Activated B cell treated with CpG ODN at 0.5 μM for 24 hours (primary cell): ENCODE results near the gene IGF2BP3. TPM values are rescaled to one million over a fixed set of nuclear protein-coding genes. Genes with fewer than 3 reads are reported as not detected.
"Not testable (repeated sequence)": the region's sequence is repeated elsewhere in the genome, so short reads cannot be mapped to it uniquely, and the experiment has no call there.

Source experiments
- ATAC-seq: fragments of 200-7000 bp; cut with Tn5 transposase; one replicate; pipeline ENCODE4 v1.10.0; 2021; ENCODE audit warnings: low read depth, mild to moderate bottlenecking, moderate library complexity
- CTCF ChIA-PET: fragments of 350-600 bp; sonication (Branson Sonifier 250); formaldehyde crosslinking; loops from one replicate; lab custom pipeline; 2021; ENCODE audit warnings: antibody characterized with exemption; lab: Charles Lee
- POLR2A ChIA-PET: fragments of 350-600 bp; sonication (Branson Sonifier 250); formaldehyde crosslinking; loops from one replicate; lab custom pipeline; 2021; ENCODE audit warnings: antibody characterized with exemption; lab: Charles Lee
- DNase-seq: peaks from one replicate; pipeline ENCODE4 v3.0.0; 2022
- H3K27ac Mint-ChIP-seq: one replicate; pipeline ENCODE4 v1.8.0; 2020; ENCODE audit warnings: mixed read lengths
- H3K27me3 Mint-ChIP-seq: one replicate; pipeline ENCODE4 v1.8.0; 2021; ENCODE audit warnings: mixed read lengths
- H3K36me3 Mint-ChIP-seq: one replicate; pipeline ENCODE4 v1.8.0; 2021; ENCODE audit warnings: low read depth, mixed read lengths
- H3K4me1 Mint-ChIP-seq: one replicate; pipeline ENCODE4 v1.8.0; 2021; ENCODE audit warnings: mixed read lengths
- H3K4me3 Mint-ChIP-seq: one replicate; pipeline ENCODE4 v1.8.0; 2020; ENCODE audit warnings: mild to moderate bottlenecking, mixed read lengths
- H3K9me3 Mint-ChIP-seq: one replicate; pipeline ENCODE4 v1.8.0; 2020; ENCODE audit warnings: mixed read lengths
- intact Hi-C: fragments of 100-400 bp; cut with micrococcal nuclease; formaldehyde crosslinking; loops from one replicate; pipeline ENCODE4 v1.15.1; 2024
- total RNA-seq: library from RNA; stranded (reverse); gene quantifications from 2 replicates; pipeline ENCODE4 v1.2.3, GENCODE V29; 2022
- TF ChIP-seq, protein P1 (sequence below): fragments of 200-600 bp; IDR thresholded peaks from one replicate; pipeline ENCODE4 v1.8.0; 2022; ENCODE audit warnings: antibody characterized with exemption, mild to moderate bottlenecking

The IGF2BP3 gene
- total RNA-seq, 1 donor from 2014 or later, result 10.3 TPM

DNA sequence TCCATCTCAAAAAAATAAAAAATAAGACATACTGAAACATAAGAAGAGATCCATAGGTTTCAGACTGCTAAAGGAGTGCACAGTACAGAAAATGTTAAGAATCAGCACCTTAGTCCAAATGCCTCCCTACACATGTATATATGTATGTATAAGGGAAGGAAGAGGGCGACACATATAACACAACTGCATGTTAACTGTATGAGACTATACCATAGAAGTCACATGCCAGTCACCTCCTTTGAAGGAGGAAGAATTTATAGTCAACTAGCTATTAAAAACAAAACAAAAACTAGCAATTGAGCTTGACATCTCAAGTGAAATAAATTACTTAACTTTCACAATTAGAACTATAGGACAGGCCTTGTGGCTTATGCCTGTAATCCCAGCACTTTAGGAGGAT lies 50.4 kb downstream of the IGF2BP3 start:
- intact Hi-C loops, result no loop called here
- Mint-ChIP-seq H3K4me3 (no peak overlapping the region), H3K36me3 (peaks cover 3% of the 10 kb centered on the region), H3K27me3 (no peaks in the 10 kb centered on the region), H3K27ac (no peak overlapping the region), H3K4me1 (peaks cover 3% of the 10 kb centered on the region), H3K9me3 (no peaks in the 10 kb centered on the region)
- ATAC-seq (no peak), DNase-seq (no peak)
- TF ChIP-seq, protein P1, sequence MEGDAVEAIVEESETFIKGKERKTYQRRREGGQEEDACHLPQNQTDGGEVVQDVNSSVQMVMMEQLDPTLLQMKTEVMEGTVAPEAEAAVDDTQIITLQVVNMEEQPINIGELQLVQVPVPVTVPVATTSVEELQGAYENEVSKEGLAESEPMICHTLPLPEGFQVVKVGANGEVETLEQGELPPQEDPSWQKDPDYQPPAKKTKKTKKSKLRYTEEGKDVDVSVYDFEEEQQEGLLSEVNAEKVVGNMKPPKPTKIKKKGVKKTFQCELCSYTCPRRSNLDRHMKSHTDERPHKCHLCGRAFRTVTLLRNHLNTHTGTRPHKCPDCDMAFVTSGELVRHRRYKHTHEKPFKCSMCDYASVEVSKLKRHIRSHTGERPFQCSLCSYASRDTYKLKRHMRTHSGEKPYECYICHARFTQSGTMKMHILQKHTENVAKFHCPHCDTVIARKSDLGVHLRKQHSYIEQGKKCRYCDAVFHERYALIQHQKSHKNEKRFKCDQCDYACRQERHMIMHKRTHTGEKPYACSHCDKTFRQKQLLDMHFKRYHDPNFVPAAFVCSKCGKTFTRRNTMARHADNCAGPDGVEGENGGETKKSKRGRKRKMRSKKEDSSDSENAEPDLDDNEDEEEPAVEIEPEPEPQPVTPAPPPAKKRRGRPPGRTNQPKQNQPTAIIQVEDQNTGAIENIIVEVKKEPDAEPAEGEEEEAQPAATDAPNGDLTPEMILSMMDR, result no peak
- CTCF ChIA-PET, result interaction anchor here (1.6 kb wide), 1 partner anchor 9 kb away, joined by 3 read pairs; no protein-coding TSS in a partner anchor
- POLR2A ChIA-PET, result interaction anchor here (0.6 to 1.2 kb wide), 2 partner anchors 9 to 550 kb away, joined by 5 read pairs; no protein-coding TSS in a partner anchor

DNA sequence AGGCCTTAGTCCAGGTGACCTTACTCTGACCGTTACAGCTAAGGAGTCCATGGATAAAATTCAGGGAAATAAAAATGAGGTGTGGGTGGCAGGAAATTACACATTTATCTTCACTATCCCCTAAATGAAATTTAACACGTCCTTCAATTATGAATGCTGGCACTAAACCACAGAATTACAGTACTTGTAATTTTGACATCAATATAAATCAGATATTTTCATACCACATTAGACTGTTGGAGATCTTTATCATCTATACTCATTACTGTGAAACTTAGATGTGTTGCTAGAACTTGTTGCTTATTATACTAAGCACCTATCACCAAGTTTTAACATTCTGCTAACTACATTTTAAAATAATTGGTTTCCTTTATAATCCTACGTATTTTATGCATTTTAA lies 51.1 kb downstream of the IGF2BP3 start:
- H3K27me3 Mint-ChIP-seq, result no peaks in the 10 kb centered on the region
- H3K27ac Mint-ChIP-seq, result no peak overlapping the region
- ChIA-PET POLR2A (no interaction called here), CTCF (interaction anchor here (1.6 kb wide), 1 partner anchor 10 kb away, joined by 3 read pairs; no protein-coding TSS in a partner anchor)
- peaks cover 3% of the 10 kb centered on the region for H3K4me1 Mint-ChIP-seq
- DNase-seq, result no peak
- ATAC-seq, result no peak
- intact Hi-C loops, result no loop called here
- TF ChIP-seq, protein P1, result no peak
- no peak overlapping the region for H3K4me3 Mint-ChIP-seq
- H3K36me3 Mint-ChIP-seq, result peaks cover 6% of the 10 kb centered on the region
- no peaks in the 10 kb centered on the region for H3K9me3 Mint-ChIP-seq

DNA sequence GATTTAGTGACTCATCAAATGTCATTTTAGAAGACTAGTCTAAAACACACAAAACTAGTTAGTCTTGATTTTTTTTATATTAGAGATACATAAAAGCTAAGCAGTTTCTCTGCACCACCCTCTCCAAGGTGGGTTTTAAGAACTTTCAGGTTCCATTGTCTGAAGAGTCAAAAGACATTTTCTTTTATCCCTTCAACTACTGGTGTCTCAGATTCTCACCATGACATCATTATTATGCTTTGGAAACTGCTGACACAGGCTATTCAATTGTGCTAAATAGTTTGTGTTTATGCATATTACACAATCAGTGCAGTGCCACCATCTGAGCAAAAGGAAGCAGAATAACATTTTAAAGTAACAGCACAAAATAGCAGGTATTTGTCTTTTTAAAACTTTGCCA lies 52.2 kb downstream of the IGF2BP3 start:
- CTCF ChIA-PET, result interaction anchor here (0.6 to 1.0 kb wide), 2 partner anchors 60 to 69 kb away, joined by 3 to 4 read pairs; no protein-coding TSS in a partner anchor
- intact Hi-C loops, result no loop called here
- Mint-ChIP-seq H3K27me3 (no peaks in the 10 kb centered on the region), H3K4me3 (no peak overlapping the region), H3K9me3 (no peaks in the 10 kb centered on the region), H3K4me1 (peaks cover 3% of the 10 kb centered on the region), H3K27ac (no peak overlapping the region), H3K36me3 (peaks cover 6% of the 10 kb centered on the region)
- DNase-seq (no peak), ATAC-seq (no peak)
- TF ChIP-seq, protein P1, result no peak
- POLR2A ChIA-PET, result no interaction called here

DNA sequence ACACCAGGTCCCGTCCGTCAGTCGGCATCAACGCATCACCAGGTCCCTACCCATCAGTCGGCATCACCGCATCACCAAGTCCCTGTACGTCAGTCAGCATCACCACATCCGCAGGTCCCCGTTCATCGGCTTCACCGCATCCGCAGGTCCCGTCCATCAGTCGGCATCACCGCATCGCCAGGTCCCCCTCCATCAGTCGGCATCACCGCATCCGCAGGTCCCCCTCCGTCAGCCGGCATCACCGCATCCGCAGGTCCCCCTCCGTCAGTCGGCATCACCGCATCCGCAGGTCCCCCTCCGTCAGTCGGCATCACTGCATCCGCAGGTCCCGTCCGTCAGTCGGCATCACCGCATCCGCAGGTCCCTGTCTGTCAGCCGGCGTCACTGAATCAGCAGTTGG lies 55.1 kb downstream of the IGF2BP3 start:
- no peak for ATAC-seq
- POLR2A ChIA-PET, result no interaction called here
- H3K9me3 Mint-ChIP-seq, result no peaks in the 10 kb centered on the region
- H3K4me1 Mint-ChIP-seq, result peaks cover 25% of the 10 kb centered on the region
- H3K36me3 Mint-ChIP-seq, result peaks cover 6% of the 10 kb centered on the region
- intact Hi-C loops, result no loop called here
- TF ChIP-seq, protein P1, result no peak
- no peaks in the 10 kb centered on the region for H3K27me3 Mint-ChIP-seq
- no peak overlapping the region for H3K27ac Mint-ChIP-seq
- H3K4me3 Mint-ChIP-seq, result no peak overlapping the region
- DNase-seq, result no peak
- CTCF ChIA-PET, result no interaction called here

DNA sequence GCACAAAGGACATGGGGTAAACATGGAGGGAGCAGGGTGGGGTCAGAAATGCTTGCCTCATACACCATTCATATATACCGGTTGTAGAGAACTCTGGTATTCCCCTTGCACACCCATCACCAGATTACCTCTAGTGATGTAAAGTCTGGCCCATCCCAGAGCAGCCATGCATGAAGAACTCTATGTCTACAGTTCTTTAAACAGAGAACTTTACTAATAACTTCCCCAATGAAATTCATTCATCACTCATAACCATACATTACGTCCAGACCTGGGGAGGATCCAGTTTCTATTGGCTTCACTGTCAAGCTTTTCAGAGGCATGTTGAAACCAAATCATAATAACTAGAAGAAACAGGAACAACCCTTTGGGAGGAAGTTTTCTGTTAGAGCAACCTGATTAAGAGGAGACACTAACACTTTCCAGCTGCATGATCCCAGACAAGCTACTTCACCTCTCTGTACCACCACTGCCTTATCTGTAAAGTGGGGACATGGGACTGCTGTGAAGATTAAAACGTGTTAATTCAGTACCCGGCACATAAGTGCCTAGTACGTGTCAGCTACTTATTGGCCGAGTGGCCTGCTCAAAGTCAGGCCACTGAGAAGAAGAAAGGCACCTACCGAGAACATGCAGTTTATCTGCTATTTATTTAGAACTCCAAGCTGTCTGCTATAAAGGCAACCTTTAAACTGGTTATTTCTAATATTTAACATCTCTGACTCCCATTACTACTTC lies 59.7 kb downstream of the IGF2BP3 start:
- peaks cover 2% of the 10 kb centered on the region for H3K9me3 Mint-ChIP-seq
- ChIA-PET POLR2A (interaction anchor here (0.6 to 1.4 kb wide), 10 partner anchors 10 to 129 kb away, joined by 3 to 10 read pairs (median 4); no protein-coding TSS in a partner anchor), CTCF (interaction anchor here (1.6 to 1.7 kb wide), 2 partner anchors 19 to 52 kb away, joined by 9 to 12 read pairs; no protein-coding TSS in a partner anchor)
- peaks cover 28% of the 10 kb centered on the region for H3K4me1 Mint-ChIP-seq
- H3K27ac Mint-ChIP-seq, result peak overlapping the region; percentile 79
- peaks cover 6% of the 10 kb centered on the region for H3K36me3 Mint-ChIP-seq
- no peak for DNase-seq
- H3K27me3 Mint-ChIP-seq, result no peaks in the 10 kb centered on the region
- H3K4me3 Mint-ChIP-seq, result peak overlapping the region; percentile 2
- intact Hi-C loops, result loop anchor here (1.0 to 5.0 kb wide), 6 partner anchors 20 to 1983 kb away; partner anchors contain the start of genes CCDC126, SP4 and TRA2A
- peak; percentile 93 for ATAC-seq
- TF ChIP-seq, protein P1, result no peak

DNA sequence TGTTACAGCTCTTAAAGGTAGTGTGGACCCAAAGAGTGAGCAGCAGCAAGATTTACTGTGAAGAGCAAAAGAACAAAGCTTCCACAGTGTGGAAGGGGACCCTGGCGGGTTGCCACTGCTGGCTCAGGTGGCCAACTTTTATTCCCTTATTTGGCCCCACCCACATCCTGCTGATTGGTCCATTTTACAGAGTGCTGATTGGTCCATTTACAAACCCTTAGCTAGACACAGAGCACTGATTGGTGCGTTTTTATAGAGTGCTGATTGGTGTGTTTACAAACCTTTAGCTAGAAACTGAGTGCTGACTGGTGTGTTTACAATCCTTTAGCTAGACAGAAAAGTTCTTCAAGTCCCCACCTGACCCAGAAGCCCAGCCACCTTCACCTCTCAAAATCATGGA lies 63.7 kb downstream of the IGF2BP3 start:
- H3K4me3 Mint-ChIP-seq, H3K9me3 Mint-ChIP-seq, DNase-seq, intact Hi-C loops, H3K27ac Mint-ChIP-seq, ATAC-seq, H3K27me3 Mint-ChIP-seq, CTCF ChIA-PET, H3K36me3 Mint-ChIP-seq: not testable (repeated sequence)
- peaks cover 19% of the 10 kb centered on the region for H3K4me1 Mint-ChIP-seq
- POLR2A ChIA-PET, result interaction anchor here (0.6 kb wide), 2 partner anchors 60 to 143 kb away, joined by 4 read pairs; no protein-coding TSS in a partner anchor
